Astrocyte (in vitro differentiated cells and primary cell): Measurements from ENCODE around the gene LSM7. TPM values are rescaled to one million over a fixed set of nuclear protein-coding genes. Genes with fewer than 3 reads are reported as not detected.

Experiments
- DNase-seq: peaks from one replicate; pipeline ENCODE4 v3.0.0-alpha.2; 2010; ENCODE audit warnings: low read depth
- FAIRE-seq: peaks from 2 replicates; lab custom pipeline; 2011; peaks lifted over from hg19 to GRCh38; lab: Jason Lieb, UNC
- H2AFZ ChIP-seq: 2 replicates; pipeline ENCODE4 v1.6.0; 2012; ENCODE audit warnings: low read depth, low read length, inconsistent platforms
- H3K27ac ChIP-seq: 2 replicates; pipeline ENCODE4 v1.5.1; 2011; ENCODE audit warnings: low read depth, low read length, inconsistent platforms
- H3K27me3 ChIP-seq: 2 replicates; pipeline ENCODE4 v1.6.0; 2011; ENCODE audit warnings: low read length, inconsistent platforms; ENCODE audit not compliant: insufficient read depth
- H3K36me3 ChIP-seq: 2 replicates; pipeline ENCODE4 v1.5.1; 2011; ENCODE audit warnings: low read length, inconsistent platforms; ENCODE audit not compliant: insufficient read depth
- H3K4me1 ChIP-seq: 2 replicates; pipeline ENCODE4 v1.5.1; 2011; ENCODE audit warnings: low read length, inconsistent platforms; ENCODE audit not compliant: insufficient read depth
- H3K4me2 ChIP-seq: 2 replicates; pipeline ENCODE4 v1.6.0; 2012; ENCODE audit warnings: low read length, inconsistent platforms
- H3K4me3 ChIP-seq: 2 replicates; pipeline ENCODE4 v1.5.1; 2011; ENCODE audit warnings: low read depth, mild to moderate bottlenecking, low read length, inconsistent platforms; ENCODE audit not compliant: insufficient read depth
- H3K79me2 ChIP-seq: 2 replicates; pipeline ENCODE4 v1.6.0; 2012; ENCODE audit warnings: mild to moderate bottlenecking, low read length, inconsistent platforms; ENCODE audit not compliant: insufficient read depth
- H3K9ac ChIP-seq: 2 replicates; pipeline ENCODE4 v1.6.0; 2012; ENCODE audit warnings: mild to moderate bottlenecking, low read length, inconsistent platforms
- H3K9me3 ChIP-seq: 2 replicates; pipeline ENCODE4 v1.5.1; 2012; ENCODE audit warnings: low read depth, mild to moderate bottlenecking, low read length, inconsistent platforms; ENCODE audit not compliant: insufficient read depth
- H4K20me1 ChIP-seq: 2 replicates; pipeline ENCODE4 v1.6.0; 2012; ENCODE audit warnings: low read length, inconsistent platforms; ENCODE audit not compliant: insufficient read depth
- H3K27ac Mint-ChIP-seq: one replicate; pipeline ENCODE4 v1.8.0; 2021; ENCODE audit warnings: mild to moderate bottlenecking, mixed read lengths; ENCODE audit not compliant: unreplicated experiment
- H3K27me3 Mint-ChIP-seq: one replicate; pipeline ENCODE4 v1.8.0; 2021; ENCODE audit warnings: low read depth, mixed read lengths; ENCODE audit not compliant: unreplicated experiment
- H3K36me3 Mint-ChIP-seq: one replicate; pipeline ENCODE4 v1.8.0; 2021; ENCODE audit warnings: low read depth, mixed read lengths; ENCODE audit not compliant: unreplicated experiment
- H3K4me1 Mint-ChIP-seq: one replicate; pipeline ENCODE4 v1.8.0; 2021; ENCODE audit warnings: low read depth, mixed read lengths; ENCODE audit not compliant: unreplicated experiment
- H3K4me3 Mint-ChIP-seq: one replicate; pipeline ENCODE4 v1.8.0; 2021; ENCODE audit warnings: mild to moderate bottlenecking, moderate library complexity, mixed read lengths; ENCODE audit not compliant: unreplicated experiment
- H3K9me3 Mint-ChIP-seq: one replicate; pipeline ENCODE4 v1.8.0; 2021; ENCODE audit warnings: mild to moderate bottlenecking, mixed read lengths; ENCODE audit not compliant: unreplicated experiment
- EZH2 ChIP-seq: IDR thresholded peaks from 2 replicates; pipeline ENCODE4 v1.6.1; 2012; ENCODE audit warnings: mild to moderate bottlenecking, low read length, inconsistent platforms; ENCODE audit not compliant: insufficient read depth
- total RNA-seq: library from RNA; stranded (reverse); gene quantifications from 2 replicates; pipeline ENCODE4 v1.2.1, GENCODE V29; 2021
- TF ChIP-seq, protein P1 (sequence below): IDR thresholded peaks from 2 replicates; pipeline ENCODE4 v1.5.1; 2011; ENCODE audit warnings: low read depth, mild to moderate bottlenecking, inconsistent platforms, low read length, moderate library complexity; ENCODE audit not compliant: insufficient read depth

The LSM7 gene
- total RNA-seq, 1 donor from 2014 or later, result 91.4 TPM

DNA sequence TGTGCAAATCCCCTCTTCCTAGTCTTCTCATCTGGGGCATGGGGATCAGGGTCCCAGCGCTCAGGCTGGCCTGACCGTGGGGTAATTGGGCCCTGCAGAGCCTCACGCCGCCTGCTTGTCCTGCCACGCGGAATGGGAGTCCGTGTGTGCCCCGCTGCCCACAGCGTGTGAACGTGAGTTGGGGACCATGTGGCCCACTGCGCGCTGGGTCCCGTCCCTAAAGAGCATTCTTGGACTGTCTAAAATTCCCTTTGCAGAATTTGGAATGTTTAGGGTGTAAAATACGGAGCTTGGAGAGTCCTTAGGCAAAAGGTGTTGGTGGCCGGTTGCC, 34.5 kb upstream of the LSM7 start:
- H3K27me3 ChIP-seq, result peaks cover 27% of the 10 kb centered on the region
- H3K4me3 Mint-ChIP-seq, result no peak overlapping the region
- H3K9me3 Mint-ChIP-seq, result no peaks in the 10 kb centered on the region

DNA sequence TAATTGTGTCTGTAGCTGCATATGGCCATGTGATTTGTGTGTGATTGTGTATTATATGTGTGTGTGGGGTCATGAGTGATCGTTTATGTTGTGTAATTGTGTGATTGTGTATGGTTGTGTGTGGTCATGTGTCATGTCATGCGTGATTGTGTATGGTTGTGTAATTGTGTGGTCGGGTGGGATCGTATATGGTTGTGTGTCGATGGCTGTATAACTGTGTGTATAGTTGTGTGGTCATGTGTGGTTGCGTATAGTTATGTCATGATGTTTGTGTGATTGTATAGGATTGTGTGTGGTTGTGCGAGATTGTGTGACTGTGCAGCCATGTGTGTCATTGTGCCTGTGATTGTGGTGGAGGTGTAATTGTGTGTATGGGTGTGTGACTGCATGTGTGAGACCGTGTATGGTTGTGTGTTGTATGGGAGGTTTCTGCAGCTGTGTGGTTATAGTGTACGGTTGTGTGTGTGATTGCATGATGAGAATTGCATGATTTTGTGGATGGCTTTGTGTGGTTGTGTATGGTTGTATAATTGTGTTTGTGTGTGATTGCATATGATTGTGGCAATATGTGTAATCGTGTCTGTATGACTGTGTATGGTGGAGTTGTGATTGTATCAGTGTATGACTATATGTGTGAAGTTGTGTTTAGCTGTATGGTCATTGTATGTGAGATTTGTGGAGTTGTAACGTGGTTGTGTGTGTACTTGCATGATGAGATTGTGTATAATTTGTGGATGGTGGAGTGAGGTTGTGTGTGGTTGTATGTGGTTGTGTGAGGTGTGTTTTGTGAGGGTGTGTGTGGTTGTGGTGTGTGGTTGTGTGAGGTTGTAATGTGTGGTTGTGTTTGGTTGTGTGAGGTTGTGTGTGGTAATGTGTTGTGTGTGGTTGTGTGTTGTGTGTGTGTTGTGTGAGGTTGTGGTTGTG, 33.9 kb upstream of the LSM7 start:
- Histone ChIP-seq H3K79me2 (no peaks in the 10 kb centered on the region), H3K27ac (no peak overlapping the region), H3K4me2 (no peak overlapping the region), H3K4me3 (no peak overlapping the region), H4K20me1 (peaks cover 9% of the 10 kb centered on the region), H3K9me3 (peaks cover 5% of the 10 kb centered on the region), H3K4me1 (no peaks in the 10 kb centered on the region), H3K9ac (no peak overlapping the region), H2AFZ (no peak overlapping the region), H3K36me3 (no peaks in the 10 kb centered on the region), H3K27me3 (peaks cover 27% of the 10 kb centered on the region)
- no peaks in the 10 kb centered on the region for H3K9me3 Mint-ChIP-seq
- DNase-seq, result no peak
- H3K36me3 Mint-ChIP-seq, result no peaks in the 10 kb centered on the region
- FAIRE-seq, result no peak
- TF ChIP-seq EZH2, result no peak
- TF ChIP-seq, protein P1, sequence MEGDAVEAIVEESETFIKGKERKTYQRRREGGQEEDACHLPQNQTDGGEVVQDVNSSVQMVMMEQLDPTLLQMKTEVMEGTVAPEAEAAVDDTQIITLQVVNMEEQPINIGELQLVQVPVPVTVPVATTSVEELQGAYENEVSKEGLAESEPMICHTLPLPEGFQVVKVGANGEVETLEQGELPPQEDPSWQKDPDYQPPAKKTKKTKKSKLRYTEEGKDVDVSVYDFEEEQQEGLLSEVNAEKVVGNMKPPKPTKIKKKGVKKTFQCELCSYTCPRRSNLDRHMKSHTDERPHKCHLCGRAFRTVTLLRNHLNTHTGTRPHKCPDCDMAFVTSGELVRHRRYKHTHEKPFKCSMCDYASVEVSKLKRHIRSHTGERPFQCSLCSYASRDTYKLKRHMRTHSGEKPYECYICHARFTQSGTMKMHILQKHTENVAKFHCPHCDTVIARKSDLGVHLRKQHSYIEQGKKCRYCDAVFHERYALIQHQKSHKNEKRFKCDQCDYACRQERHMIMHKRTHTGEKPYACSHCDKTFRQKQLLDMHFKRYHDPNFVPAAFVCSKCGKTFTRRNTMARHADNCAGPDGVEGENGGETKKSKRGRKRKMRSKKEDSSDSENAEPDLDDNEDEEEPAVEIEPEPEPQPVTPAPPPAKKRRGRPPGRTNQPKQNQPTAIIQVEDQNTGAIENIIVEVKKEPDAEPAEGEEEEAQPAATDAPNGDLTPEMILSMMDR, result no peak
- no peaks in the 10 kb centered on the region for H3K4me1 Mint-ChIP-seq
- H3K4me3 Mint-ChIP-seq, result no peak overlapping the region
- H3K27ac Mint-ChIP-seq, result no peak overlapping the region
- peaks cover 17% of the 10 kb centered on the region for H3K27me3 Mint-ChIP-seq

More for the DNA sequence above, 34.5 kb upstream of the LSM7 start:
- Mint-ChIP-seq H3K36me3 (peaks cover 1% of the 10 kb centered on the region), H3K27ac (no peak overlapping the region), H3K27me3 (peaks cover 19% of the 10 kb centered on the region), H3K4me1 (no peaks in the 10 kb centered on the region)
- peaks cover 5% of the 10 kb centered on the region for H3K9me3 ChIP-seq
- H3K79me2 ChIP-seq, result no peaks in the 10 kb centered on the region
- no peak for DNase-seq
- H3K4me3 ChIP-seq, result no peak overlapping the region
- H2AFZ ChIP-seq, result no peak overlapping the region
- no peak overlapping the region for H3K4me2 ChIP-seq
- FAIRE-seq, result no peak
- no peak overlapping the region for H3K27ac ChIP-seq
- H3K4me1 ChIP-seq, result no peaks in the 10 kb centered on the region
- TF ChIP-seq EZH2, result no peak
- no peak overlapping the region for H3K9ac ChIP-seq
- peaks cover 9% of the 10 kb centered on the region for H4K20me1 ChIP-seq
- H3K36me3 ChIP-seq, result no peaks in the 10 kb centered on the region

DNA sequence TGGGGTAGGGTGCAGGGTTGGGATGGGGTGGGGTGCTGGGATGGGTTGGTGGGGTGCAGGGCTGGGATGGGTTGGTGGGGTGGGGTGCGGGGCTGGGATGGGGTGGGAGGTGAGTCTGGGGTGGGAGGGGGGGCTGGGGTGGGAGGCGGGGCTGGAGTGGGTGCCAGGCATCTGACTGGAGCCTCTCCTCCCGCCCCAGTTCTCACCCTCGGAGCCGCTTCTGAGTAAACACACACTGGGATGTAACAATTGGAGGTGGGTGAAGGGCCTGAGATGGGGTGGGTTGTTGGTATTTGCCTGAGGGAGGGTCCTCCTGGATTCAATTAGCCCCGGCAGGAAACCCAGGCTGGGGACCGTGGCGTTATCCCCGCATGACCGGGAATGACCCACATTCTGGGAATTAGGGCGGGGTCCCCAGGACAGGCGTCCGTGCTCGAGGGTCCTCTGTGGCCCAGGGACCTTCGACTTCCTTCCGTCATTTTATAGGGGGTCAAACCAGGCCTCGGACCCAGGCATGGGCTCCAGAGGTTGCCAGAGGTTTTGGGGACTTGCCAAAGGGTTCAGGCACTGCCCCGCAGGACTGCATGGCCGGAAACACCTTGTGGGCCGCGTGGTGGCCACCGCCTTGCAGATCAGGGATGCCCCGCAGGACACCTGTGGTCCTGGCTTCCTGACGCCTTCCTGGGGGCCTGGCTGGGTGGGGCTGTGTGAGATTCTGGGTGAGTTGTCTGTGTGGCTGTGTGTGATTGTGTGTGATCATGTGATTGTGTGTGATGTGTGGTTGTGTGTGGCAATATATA, 33.1 kb upstream of the LSM7 start:
- H3K4me3 Mint-ChIP-seq, result no peak overlapping the region
- no peak for TF ChIP-seq EZH2
- TF ChIP-seq, protein P1, result no peak
- Histone ChIP-seq H3K36me3 (no peaks in the 10 kb centered on the region), H2AFZ (no peak overlapping the region), H3K4me3 (no peak overlapping the region), H3K79me2 (no peaks in the 10 kb centered on the region), H3K4me2 (no peak overlapping the region), H3K4me1 (no peaks in the 10 kb centered on the region), H3K9me3 (peaks cover 5% of the 10 kb centered on the region), H4K20me1 (peaks cover 9% of the 10 kb centered on the region), H3K27ac (no peak overlapping the region), H3K27me3 (peaks cover 27% of the 10 kb centered on the region), H3K9ac (no peak overlapping the region)
- DNase-seq (no peak), FAIRE-seq (no peak)
- peaks cover 17% of the 10 kb centered on the region for H3K27me3 Mint-ChIP-seq
- H3K36me3 Mint-ChIP-seq, result no peaks in the 10 kb centered on the region
- H3K4me1 Mint-ChIP-seq, result no peaks in the 10 kb centered on the region
- H3K27ac Mint-ChIP-seq, result no peak overlapping the region
- no peaks in the 10 kb centered on the region for H3K9me3 Mint-ChIP-seq
